Measurements from ENCODE around the gene EPB42. TPM values are rescaled to one million over a fixed set of nuclear protein-coding genes. Genes with fewer than 3 reads are reported as not detected.

Gene EPB42
- polyA plus RNA-seq, 1 donor (not counting 4 experiments of a cell fraction or from before 2014, with no cell fraction given) = not detected

DNA sequence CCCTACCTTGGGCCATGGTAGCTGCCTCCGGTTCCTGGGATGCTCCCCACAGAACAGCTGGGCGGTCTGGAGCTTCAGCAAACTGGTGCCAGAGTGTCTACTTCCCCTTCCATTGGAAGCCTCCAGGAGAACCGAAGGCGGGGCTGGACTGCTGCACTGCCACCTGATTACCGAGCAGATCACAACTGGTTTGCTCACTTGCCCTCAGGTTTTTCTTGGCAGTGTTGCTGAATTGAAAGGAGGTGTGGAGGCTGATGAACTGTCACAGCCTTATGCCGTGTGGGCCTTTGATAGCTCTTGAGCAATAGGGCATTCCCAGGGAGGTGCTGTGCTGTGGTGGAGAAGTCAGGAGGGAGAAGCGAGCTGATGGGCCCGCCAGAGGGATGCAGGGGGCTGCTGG is 46.0 kb upstream of the EPB42 start, which contains the start of gene TGM5:
TGM5 (minus strand) TSS at position 95 of the 400 bp plus-strand sequence; CDS start at position 16, 79 bp downstream.
- peak within 1 kb of the TSS; percentile 20 for H3K4me2 ChIP-seq (ENCODE audit: control insufficient read depth, extremely low read depth, insufficient read depth, low read depth, low read length)
- dilution Hi-C loops (cut with MboI; ENCODE audit: extremely low pct_ligation_motif_present, low sequenced_read_pairs) = no loop called here
- H3K27me3 ChIP-seq (ENCODE audit: control insufficient read depth, extremely low read depth, insufficient read depth, low read length) = peaks cover 23% of the 10 kb centered on the region

DNA sequence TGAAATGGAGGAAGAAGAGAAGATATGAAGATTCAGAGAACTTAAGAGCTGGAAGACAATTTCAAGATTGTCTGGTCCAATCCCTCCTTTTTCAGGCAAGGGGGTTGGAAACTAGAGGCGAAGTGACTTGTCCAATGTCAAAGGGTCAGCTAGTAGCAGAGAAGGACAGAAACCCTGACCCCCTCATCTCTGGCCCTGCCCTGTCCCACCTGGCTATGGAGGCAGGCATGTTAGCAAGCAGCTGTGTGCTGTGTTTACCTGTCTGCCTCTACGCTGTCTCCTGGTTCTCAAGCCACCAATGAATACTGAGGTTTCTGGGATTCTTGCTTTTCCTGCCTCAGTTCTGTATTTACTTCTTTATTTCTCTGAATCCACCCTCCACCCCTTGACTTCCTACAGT is 45.6 kb upstream of the EPB42 start:
- no peak overlapping the region for H3K4me3 ChIP-seq (ENCODE audit: control insufficient read depth in 2 of 3, extremely low read depth in 1 of 3, insufficient read depth in 2 of 3, low read depth in 1 of 3, low read length in 3 of 3)
- H3K27ac ChIP-seq (ENCODE audit: control insufficient read depth, insufficient read depth, low read length) = no peak overlapping the region
- FAIRE-seq (no peak), DNase-seq (ENCODE audit: low read depth, low spot score) (no peak)
- dilution Hi-C loops (cut with MboI; ENCODE audit: extremely low pct_ligation_motif_present, low sequenced_read_pairs) = no loop called here
- H3K9me3 ChIP-seq (ENCODE audit: control insufficient read depth, low read depth, low read length) = no peaks in the 10 kb centered on the region
- H4K20me1 ChIP-seq (ENCODE audit: control insufficient read depth, extremely low read depth, insufficient read depth, low read length) = no peaks in the 10 kb centered on the region
- TF ChIP-seq EZH2 (IDR thresholded peaks at IDR 0.05; ENCODE audit: low read length) = no peak
- TF ChIP-seq, protein P1, sequence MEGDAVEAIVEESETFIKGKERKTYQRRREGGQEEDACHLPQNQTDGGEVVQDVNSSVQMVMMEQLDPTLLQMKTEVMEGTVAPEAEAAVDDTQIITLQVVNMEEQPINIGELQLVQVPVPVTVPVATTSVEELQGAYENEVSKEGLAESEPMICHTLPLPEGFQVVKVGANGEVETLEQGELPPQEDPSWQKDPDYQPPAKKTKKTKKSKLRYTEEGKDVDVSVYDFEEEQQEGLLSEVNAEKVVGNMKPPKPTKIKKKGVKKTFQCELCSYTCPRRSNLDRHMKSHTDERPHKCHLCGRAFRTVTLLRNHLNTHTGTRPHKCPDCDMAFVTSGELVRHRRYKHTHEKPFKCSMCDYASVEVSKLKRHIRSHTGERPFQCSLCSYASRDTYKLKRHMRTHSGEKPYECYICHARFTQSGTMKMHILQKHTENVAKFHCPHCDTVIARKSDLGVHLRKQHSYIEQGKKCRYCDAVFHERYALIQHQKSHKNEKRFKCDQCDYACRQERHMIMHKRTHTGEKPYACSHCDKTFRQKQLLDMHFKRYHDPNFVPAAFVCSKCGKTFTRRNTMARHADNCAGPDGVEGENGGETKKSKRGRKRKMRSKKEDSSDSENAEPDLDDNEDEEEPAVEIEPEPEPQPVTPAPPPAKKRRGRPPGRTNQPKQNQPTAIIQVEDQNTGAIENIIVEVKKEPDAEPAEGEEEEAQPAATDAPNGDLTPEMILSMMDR (optimal IDR thresholded peaks at IDR 0.05 in 1 of 3, IDR thresholded peaks at IDR 0.05 in 1 of 3, conservative IDR thresholded peaks at IDR 0.05 in 1 of 3; ENCODE audit: extremely low read depth in 1 of 3, insufficient read depth in 2 of 3, low read length in 3 of 3) = no peak
- no peak overlapping the region for H3K4me2 ChIP-seq (ENCODE audit: control insufficient read depth, extremely low read depth, insufficient read depth, low read depth, low read length)
- peaks cover 3% of the 10 kb centered on the region for H3K4me1 ChIP-seq (ENCODE audit: control insufficient read depth, extremely low read depth, insufficient read depth, low read length)
- peaks cover 23% of the 10 kb centered on the region for H3K27me3 ChIP-seq (ENCODE audit: control insufficient read depth, extremely low read depth, insufficient read depth, low read length)
- no peaks in the 10 kb centered on the region for H3K36me3 ChIP-seq (ENCODE audit: control insufficient read depth in 2 of 2, extremely low read depth in 1 of 2, insufficient read depth in 2 of 2, low read length in 2 of 2)
- no peaks in the 10 kb centered on the region for H3K9me1 ChIP-seq (ENCODE audit: control insufficient read depth, extremely low read depth, insufficient read depth, low read length)
- no peak overlapping the region for H3K9ac ChIP-seq (ENCODE audit: control insufficient read depth, extremely low read depth, insufficient read depth, low read length)
- no peak overlapping the region for H2AFZ ChIP-seq (ENCODE audit: control insufficient read depth, low read length)
- H3K79me2 ChIP-seq (ENCODE audit: control insufficient read depth, insufficient read depth, low read length) = no peaks in the 10 kb centered on the region

More for the DNA sequence above, 46.0 kb upstream of the EPB42 start, which contains the start of gene TGM5:
- Histone ChIP-seq H3K79me2 (ENCODE audit: control insufficient read depth, insufficient read depth, low read length) (no peaks in the 10 kb centered on the region), H3K36me3 (ENCODE audit: control insufficient read depth in 2 of 2, extremely low read depth in 1 of 2, insufficient read depth in 2 of 2, low read length in 2 of 2) (no peaks in the 10 kb centered on the region), H3K4me1 (ENCODE audit: control insufficient read depth, extremely low read depth, insufficient read depth, low read length) (peaks cover 3% of the 10 kb centered on the region), H3K9me3 (ENCODE audit: control insufficient read depth, low read depth, low read length) (no peaks in the 10 kb centered on the region), H3K4me3 (ENCODE audit: control insufficient read depth in 2 of 3, extremely low read depth in 1 of 3, insufficient read depth in 2 of 3, low read depth in 1 of 3, low read length in 3 of 3) (no peak within 1 kb of the TSS), H2AFZ (ENCODE audit: control insufficient read depth, low read length) (no peak within 1 kb of the TSS), H3K9me1 (ENCODE audit: control insufficient read depth, extremely low read depth, insufficient read depth, low read length) (no peaks in the 10 kb centered on the region), H3K9ac (ENCODE audit: control insufficient read depth, extremely low read depth, insufficient read depth, low read length) (no peak within 1 kb of the TSS), H4K20me1 (ENCODE audit: control insufficient read depth, extremely low read depth, insufficient read depth, low read length) (no peaks in the 10 kb centered on the region), H3K27ac (ENCODE audit: control insufficient read depth, insufficient read depth, low read length) (no peak within 1 kb of the TSS)
- FAIRE-seq = peak; percentile 79
- no peak for TF ChIP-seq EZH2 (IDR thresholded peaks at IDR 0.05; ENCODE audit: low read length)
- TF ChIP-seq, protein P1 (optimal IDR thresholded peaks at IDR 0.05 in 1 of 3, IDR thresholded peaks at IDR 0.05 in 1 of 3, conservative IDR thresholded peaks at IDR 0.05 in 1 of 3; ENCODE audit: extremely low read depth in 1 of 3, insufficient read depth in 2 of 3, low read length in 3 of 3) = no peak
- DNase-seq (ENCODE audit: low read depth, low spot score) = peak; percentile 41
